ENCODE data around the gene LELP1.

DNA sequence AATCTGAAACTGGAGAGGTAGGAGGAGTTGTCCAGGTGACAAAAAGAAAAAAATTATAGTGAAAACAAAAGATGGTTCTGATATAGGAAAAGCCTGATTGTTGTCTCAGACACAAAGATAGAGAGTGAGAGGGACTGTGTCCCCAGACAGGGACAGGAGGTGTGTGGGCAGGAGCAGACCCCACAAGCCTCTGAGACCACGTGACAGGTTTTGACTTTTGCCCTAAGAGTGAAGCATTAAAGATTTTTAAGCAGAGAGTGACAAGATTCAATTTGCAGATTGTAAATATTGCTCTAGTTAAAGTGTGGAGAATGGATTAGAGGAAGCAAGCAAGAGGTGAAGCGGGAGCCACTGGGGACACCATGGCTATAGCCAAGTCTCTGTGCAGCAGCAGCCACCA, 24.6 kb downstream of the LELP1 start:
- TF ChIP-seq, protein P1, sequence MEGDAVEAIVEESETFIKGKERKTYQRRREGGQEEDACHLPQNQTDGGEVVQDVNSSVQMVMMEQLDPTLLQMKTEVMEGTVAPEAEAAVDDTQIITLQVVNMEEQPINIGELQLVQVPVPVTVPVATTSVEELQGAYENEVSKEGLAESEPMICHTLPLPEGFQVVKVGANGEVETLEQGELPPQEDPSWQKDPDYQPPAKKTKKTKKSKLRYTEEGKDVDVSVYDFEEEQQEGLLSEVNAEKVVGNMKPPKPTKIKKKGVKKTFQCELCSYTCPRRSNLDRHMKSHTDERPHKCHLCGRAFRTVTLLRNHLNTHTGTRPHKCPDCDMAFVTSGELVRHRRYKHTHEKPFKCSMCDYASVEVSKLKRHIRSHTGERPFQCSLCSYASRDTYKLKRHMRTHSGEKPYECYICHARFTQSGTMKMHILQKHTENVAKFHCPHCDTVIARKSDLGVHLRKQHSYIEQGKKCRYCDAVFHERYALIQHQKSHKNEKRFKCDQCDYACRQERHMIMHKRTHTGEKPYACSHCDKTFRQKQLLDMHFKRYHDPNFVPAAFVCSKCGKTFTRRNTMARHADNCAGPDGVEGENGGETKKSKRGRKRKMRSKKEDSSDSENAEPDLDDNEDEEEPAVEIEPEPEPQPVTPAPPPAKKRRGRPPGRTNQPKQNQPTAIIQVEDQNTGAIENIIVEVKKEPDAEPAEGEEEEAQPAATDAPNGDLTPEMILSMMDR (IDR thresholded peaks at IDR 0.05), result no peak
- TF ChIP-seq POLR2A (IDR thresholded peaks at IDR 0.05), result no peak
